HFFc6 (cell line): Measurements from ENCODE around the gene AKAP6. TPM values are rescaled to one million over a fixed set of nuclear protein-coding genes. Genes with fewer than 3 reads are reported as not detected.
A peak's percentile ranks its signal among the peaks of the same experiment; 100 is the strongest.

Experiments
- DNase-seq: peaks from one replicate; pipeline ENCODE4 v3.0.0-alpha.2; 2018
- H3K27ac Mint-ChIP-seq: 2 replicates; pipeline ENCODE4 v1.8.0; 2020; ENCODE audit warnings: mild to moderate bottlenecking, mixed read lengths
- H3K27me3 Mint-ChIP-seq: 2 replicates; pipeline ENCODE4 v1.8.0; 2021; ENCODE audit warnings: mild to moderate bottlenecking, moderate library complexity, mixed read lengths; ENCODE audit not compliant: insufficient read depth
- H3K36me3 Mint-ChIP-seq: 2 replicates; pipeline ENCODE4 v1.8.0; 2021; ENCODE audit warnings: low read depth, mixed read lengths
- H3K4me1 Mint-ChIP-seq: 2 replicates; pipeline ENCODE4 v1.8.0; 2020; ENCODE audit warnings: low read depth, mixed read lengths
- H3K4me3 Mint-ChIP-seq: 2 replicates; pipeline ENCODE4 v1.8.0; 2020; ENCODE audit warnings: mild to moderate bottlenecking, moderate library complexity, mixed read lengths
- H3K9me3 Mint-ChIP-seq: 2 replicates; pipeline ENCODE4 v1.8.0; 2020; ENCODE audit warnings: mild to moderate bottlenecking, mixed read lengths
- total RNA-seq, 6 experiments: library from RNA; stranded (reverse); fragmentation: NEBNext Ultra II Directional; extraction: Animal tissue kit (Norgen Biotek cat#: 25700); gene quantifications; 2 replicates in 1 of 6; 3 replicates in 5 of 6; pipeline ENCODE4 v1.2.3, GENCODE V29; 2021
- TF ChIP-seq, protein P1 (sequence below): fragments of 200-600 bp; sonication (generic); IDR thresholded peaks from 2 replicates; pipeline ENCODE4 v1.5.0; 2021; ENCODE audit warnings: antibody characterized with exemption, mild to moderate bottlenecking

The AKAP6 gene
- total RNA-seq, 6 experiments from 2014 or later = 6.1 to 9.8 (median 6.5) TPM

DNA sequence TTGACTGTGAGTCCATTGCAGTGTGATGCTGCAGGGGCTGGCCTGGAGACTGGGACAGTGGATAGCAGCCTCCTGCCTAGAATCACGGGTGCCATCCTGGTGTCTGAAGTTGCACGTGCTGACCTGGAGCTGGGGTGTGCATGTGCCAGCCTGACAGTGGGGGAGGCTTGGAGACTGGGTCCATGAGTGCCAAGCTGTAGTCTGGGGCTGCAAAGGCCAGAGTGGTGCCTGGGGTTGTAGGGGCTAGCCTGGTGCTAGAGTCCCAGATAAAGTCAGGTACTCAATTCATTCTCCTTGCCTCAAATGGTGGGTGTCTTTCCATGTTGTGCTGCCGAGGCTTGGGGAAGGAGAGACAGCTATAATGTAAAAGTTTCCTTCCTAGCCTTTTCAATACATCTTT, 427.7 kb downstream of the AKAP6 start:
- TF ChIP-seq, protein P1, sequence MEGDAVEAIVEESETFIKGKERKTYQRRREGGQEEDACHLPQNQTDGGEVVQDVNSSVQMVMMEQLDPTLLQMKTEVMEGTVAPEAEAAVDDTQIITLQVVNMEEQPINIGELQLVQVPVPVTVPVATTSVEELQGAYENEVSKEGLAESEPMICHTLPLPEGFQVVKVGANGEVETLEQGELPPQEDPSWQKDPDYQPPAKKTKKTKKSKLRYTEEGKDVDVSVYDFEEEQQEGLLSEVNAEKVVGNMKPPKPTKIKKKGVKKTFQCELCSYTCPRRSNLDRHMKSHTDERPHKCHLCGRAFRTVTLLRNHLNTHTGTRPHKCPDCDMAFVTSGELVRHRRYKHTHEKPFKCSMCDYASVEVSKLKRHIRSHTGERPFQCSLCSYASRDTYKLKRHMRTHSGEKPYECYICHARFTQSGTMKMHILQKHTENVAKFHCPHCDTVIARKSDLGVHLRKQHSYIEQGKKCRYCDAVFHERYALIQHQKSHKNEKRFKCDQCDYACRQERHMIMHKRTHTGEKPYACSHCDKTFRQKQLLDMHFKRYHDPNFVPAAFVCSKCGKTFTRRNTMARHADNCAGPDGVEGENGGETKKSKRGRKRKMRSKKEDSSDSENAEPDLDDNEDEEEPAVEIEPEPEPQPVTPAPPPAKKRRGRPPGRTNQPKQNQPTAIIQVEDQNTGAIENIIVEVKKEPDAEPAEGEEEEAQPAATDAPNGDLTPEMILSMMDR = no peak
- no peak overlapping the region for H3K4me3 Mint-ChIP-seq
- no peak for DNase-seq
- peaks cover 19% of the 10 kb centered on the region; the same call in 1 of the 2 replicates for H3K36me3 Mint-ChIP-seq
- no peaks in the 10 kb centered on the region; the same call in 1 of the 2 replicates for H3K27me3 Mint-ChIP-seq
- H3K9me3 Mint-ChIP-seq = peaks cover 13% of the 10 kb centered on the region
- H3K27ac Mint-ChIP-seq = no peak overlapping the region
- peaks cover 22% of the 10 kb centered on the region for H3K4me1 Mint-ChIP-seq

DNA sequence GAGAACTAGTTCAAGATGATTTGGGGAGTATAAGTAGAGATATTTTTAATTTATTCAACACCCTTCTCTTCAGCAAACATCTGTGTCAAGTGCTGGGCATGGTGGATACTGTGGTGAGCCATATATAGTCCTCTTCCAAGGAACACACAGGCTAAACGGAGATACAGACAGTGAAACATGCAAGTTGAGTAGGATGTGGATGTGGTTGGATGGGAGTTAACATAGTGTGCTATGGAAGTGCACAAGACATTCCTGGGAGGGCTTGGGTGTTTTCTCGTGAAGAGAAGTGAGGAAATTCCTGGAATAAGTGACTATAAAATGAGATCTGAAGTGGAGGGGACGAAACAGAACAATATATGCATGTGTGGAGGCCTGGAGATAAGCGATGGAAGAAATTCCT, 428.5 kb downstream of the AKAP6 start:
- Mint-ChIP-seq H3K9me3 (peaks cover 13% of the 10 kb centered on the region), H3K4me1 (peaks cover 28% of the 10 kb centered on the region), H3K36me3 (peaks cover 19% of the 10 kb centered on the region; the same call in 1 of the 2 replicates), H3K27me3 (no peaks in the 10 kb centered on the region; the same call in 1 of the 2 replicates), H3K27ac (no peak overlapping the region), H3K4me3 (no peak overlapping the region)
- TF ChIP-seq, protein P1 = no peak
- DNase-seq = no peak

DNA sequence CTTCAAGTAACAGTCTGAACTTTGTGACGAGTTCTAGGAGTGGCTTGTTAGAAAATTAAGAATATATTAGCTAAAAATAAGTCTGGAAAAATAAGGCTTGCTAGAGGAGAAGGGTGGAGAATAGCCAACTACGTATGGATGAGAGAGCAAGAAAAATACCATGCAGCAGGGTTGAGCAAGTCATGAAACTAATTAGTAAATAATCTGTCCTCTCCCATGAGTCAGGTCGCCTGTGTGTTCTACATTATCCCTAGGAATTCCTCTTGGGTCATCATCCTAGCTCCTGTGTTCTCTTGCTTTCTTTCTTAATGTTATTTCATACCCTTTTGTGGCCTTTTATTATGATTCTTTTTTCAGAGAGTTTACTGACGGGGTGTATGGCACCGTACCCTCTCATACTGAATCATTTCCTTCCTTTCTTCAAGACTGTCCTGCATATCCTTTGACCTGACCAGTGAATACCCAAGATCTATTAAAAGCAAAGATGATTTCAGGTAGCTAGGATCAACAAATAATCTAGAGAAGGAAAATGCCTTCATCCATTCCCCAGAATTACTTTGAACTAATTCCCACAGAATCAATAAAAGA, 432.4 kb downstream of the AKAP6 start:
- Mint-ChIP-seq H3K27me3 (no peaks in the 10 kb centered on the region; the same call in 1 of the 2 replicates), H3K36me3 (peaks cover 6% of the 10 kb centered on the region; the same call in 1 of the 2 replicates), H3K9me3 (no peaks in the 10 kb centered on the region), H3K4me3 (peak overlapping the region; percentile 36), H3K4me1 (peaks cover 50% of the 10 kb centered on the region), H3K27ac (peak overlapping the region; percentile 45)
- TF ChIP-seq, protein P1 = no peak
- peak; percentile 33 for DNase-seq

DNA sequence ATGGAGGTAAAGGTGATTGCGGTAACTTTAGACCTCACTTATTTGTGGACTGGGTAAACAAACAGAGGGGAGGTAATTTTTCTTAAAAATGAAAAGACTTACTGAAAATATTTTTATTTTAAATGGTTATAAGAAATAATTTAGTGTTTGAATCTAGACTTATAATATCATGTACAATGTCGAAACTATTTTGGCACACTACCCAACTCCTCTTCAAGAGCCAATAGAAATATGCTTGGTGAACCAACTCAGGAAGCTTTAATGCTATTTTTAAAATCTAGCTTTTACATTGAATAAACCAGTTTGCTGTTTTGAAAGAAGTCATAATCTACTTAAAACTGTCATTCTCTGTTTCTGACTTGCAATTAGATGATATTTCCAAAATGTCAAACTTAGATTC, 433.8 kb downstream of the AKAP6 start:
- peaks cover 6% of the 10 kb centered on the region; the same call in 1 of the 2 replicates for H3K36me3 Mint-ChIP-seq
- H3K27me3 Mint-ChIP-seq = no peaks in the 10 kb centered on the region; the same call in 1 of the 2 replicates
- no peak overlapping the region for H3K4me3 Mint-ChIP-seq
- H3K9me3 Mint-ChIP-seq = no peaks in the 10 kb centered on the region
- DNase-seq = no peak
- TF ChIP-seq, protein P1 = no peak
- H3K4me1 Mint-ChIP-seq = peaks cover 44% of the 10 kb centered on the region
- no peak overlapping the region for H3K27ac Mint-ChIP-seq

DNA sequence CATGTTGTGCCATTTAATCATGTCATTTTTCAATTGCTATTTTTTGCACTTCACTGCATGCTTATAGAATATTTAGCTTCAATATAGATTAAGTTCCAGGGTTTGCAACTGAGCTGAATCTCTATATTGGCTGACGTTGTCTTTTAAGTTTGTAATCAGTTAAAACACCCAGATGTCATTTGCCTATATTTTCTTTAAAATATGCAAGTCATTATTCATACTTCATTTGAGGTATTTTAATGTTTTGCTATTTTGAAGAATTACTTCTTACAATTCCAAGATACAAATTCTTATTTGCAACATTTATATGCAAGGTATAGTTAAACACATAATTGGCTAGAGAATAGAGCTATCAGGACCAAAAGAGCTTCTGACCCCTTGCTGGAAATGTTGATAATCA, 434.6 kb downstream of the AKAP6 start:
- Mint-ChIP-seq H3K36me3 (peaks cover 6% of the 10 kb centered on the region; the same call in 1 of the 2 replicates), H3K9me3 (no peaks in the 10 kb centered on the region), H3K27ac (no peak overlapping the region), H3K27me3 (no peaks in the 10 kb centered on the region; the same call in 1 of the 2 replicates), H3K4me3 (no peak overlapping the region), H3K4me1 (peaks cover 42% of the 10 kb centered on the region)
- TF ChIP-seq, protein P1 = no peak
- DNase-seq = no peak
